Measurements from ENCODE around the gene P3H2.
A peak's percentile ranks its signal among the peaks of the same experiment; 100 is the strongest.

Gene P3H2

DNA sequence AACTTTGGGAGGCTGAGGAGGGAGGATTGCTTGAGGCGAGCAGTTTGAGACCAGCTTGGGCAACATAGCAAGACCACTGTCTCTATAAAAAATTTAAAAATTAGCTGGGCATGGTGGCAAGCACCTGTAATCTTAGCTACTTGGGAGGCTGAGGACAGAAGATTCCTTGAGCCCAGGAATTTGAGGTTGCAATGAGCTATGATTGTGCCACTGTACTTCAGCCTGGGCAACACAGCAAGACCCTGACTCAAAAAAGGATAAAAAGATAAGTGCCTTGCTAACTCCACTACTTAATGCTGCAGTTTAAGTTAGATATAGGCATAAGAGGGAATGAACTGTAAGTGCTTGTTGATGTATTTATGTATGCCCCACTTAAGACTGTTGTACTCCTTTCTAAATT lies 102.2 kb downstream of the P3H2 start:
- H3K4me3 ChIP-seq (ENCODE audit: low read depth, low read length) = no peak overlapping the region
- DNase-seq (ENCODE audit: low read depth) = no peak
- no peak for TF ChIP-seq CTCF (IDR thresholded peaks at IDR 0.05; ENCODE audit: low read depth, low read length, missing control alignments)

GRCh38 chr3:190017521-190018288 lies 103.0 kb downstream of the P3H2 start:
- TF ChIP-seq CTCF (IDR thresholded peaks at IDR 0.05; ENCODE audit: low read depth, low read length, missing control alignments) = peak; percentile 17
- DNase-seq (ENCODE audit: low read depth) = no peak
- no peak overlapping the region for H3K4me3 ChIP-seq (ENCODE audit: low read depth, low read length)

DNA sequence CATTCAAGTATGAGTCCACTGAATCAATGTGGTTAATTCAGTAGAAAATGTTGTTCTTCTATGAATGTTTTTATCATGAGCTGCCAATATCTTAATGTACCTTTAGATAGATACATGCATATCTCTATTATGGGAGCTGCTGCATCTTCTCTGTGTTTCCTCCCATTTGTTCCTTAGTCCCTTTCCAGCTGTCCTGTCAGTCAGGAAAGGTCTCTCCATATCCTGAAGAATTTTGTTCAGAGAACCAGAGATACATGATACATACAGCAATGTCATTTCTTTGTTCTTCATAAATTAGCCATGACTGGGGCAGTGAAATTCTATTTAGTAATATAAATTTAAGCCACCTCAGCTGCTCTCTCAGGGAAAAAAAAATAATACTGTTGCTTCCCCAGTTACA lies 103.7 kb downstream of the P3H2 start:
- DNase-seq (ENCODE audit: low read depth) = no peak
- no peak overlapping the region for H3K4me3 ChIP-seq (ENCODE audit: low read depth, low read length)
- TF ChIP-seq CTCF (IDR thresholded peaks at IDR 0.05; ENCODE audit: low read depth, low read length, missing control alignments) = no peak

- no peak for DNase-seq (ENCODE audit: low read depth)
- no peak overlapping the region for H3K4me3 ChIP-seq (ENCODE audit: low read depth, low read length)
- no peak for TF ChIP-seq CTCF (IDR thresholded peaks at IDR 0.05; ENCODE audit: low read depth, low read length, missing control alignments)
Measured at GRCh38 chr3:190014940-190015339, 105.8 kb downstream of the P3H2 start.

GRCh38 chr3:190013943-190014924 lies 106.5 kb downstream of the P3H2 start:
- DNase-seq (ENCODE audit: low read depth) = no peak
- no peak for TF ChIP-seq CTCF (IDR thresholded peaks at IDR 0.05; ENCODE audit: low read depth, low read length, missing control alignments)
- no peak overlapping the region for H3K4me3 ChIP-seq (ENCODE audit: low read depth, low read length)

DNA sequence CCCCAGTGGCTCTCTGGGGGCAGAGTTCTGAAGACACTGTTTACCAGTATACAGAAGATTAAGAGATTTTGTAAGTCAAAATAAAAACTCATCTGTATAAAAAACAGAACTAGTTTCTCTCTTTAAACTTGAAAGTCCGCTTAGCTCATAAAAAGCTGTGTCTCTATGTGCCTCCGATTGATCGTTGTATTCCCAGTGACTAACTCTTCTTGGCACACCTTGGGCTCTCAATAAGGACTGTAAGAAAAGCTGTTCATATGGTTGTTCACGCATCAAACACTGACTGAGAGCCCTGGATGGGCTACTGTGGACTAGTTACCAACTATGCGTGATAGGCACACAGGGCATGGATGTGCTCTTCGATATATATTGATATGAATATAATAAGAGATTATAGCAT lies 107.9 kb downstream of the P3H2 start:
- no peak for DNase-seq (ENCODE audit: low read depth)
- TF ChIP-seq CTCF (IDR thresholded peaks at IDR 0.05; ENCODE audit: low read depth, low read length, missing control alignments) = no peak
- no peak overlapping the region for H3K4me3 ChIP-seq (ENCODE audit: low read depth, low read length)

All from GM12864 (cell line).